IPS-18a (cell line): ENCODE data around the gene DSG4.

Source experiments
- H3K27ac ChIP-seq: one replicate; pipeline ENCODE4 v1.5.1; 2013; ENCODE audit warnings: low read length
- H3K27me3 ChIP-seq: one replicate; pipeline ENCODE4 v1.6.1; 2013; ENCODE audit warnings: mild to moderate bottlenecking, low read length; ENCODE audit not compliant: control insufficient read depth, insufficient read depth
- H3K36me3 ChIP-seq: one replicate; pipeline ENCODE4 v1.6.1; 2013; ENCODE audit warnings: low read depth, low read length; ENCODE audit not compliant: control insufficient read depth
- H3K4me1 ChIP-seq: one replicate; pipeline ENCODE4 v1.6.1; 2013; ENCODE audit warnings: low read depth, low read length; ENCODE audit not compliant: control insufficient read depth
- H3K4me3 ChIP-seq: one replicate; pipeline ENCODE4 v1.5.1; 2013; ENCODE audit warnings: low read length
- H3K9ac ChIP-seq: one replicate; pipeline ENCODE4 v1.6.1; 2013; ENCODE audit warnings: mild to moderate bottlenecking, low read length, moderate library complexity
- H3K9me3 ChIP-seq: one replicate; pipeline ENCODE4 v1.6.1; 2013; ENCODE audit warnings: low read depth, low read length; ENCODE audit not compliant: control insufficient read depth

The DSG4 gene

DNA sequence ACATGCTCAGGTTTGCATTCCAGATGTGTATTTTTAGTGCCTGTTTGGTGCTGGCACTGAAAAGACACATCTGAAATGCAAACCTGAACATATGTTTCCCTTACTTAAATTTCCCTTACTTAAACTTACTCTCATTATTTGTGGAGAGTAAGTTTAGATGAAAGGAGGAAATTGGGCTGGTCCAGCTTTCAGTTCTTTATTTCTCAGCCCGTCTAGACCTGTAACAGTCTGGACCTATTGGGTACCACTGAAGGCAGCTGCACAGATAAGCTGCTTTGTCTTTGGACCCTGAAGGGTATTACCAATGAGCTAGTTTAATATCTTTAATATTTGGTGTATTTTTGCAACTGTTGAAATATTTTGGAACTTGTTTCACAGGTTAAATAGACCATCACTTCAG is 54.0 kb downstream of the DSG4 start:
- no peak overlapping the region for H3K4me3 ChIP-seq
- H3K9me3 ChIP-seq: no peaks in the 10 kb centered on the region
- H3K27me3 ChIP-seq: no peaks in the 10 kb centered on the region
- H3K9ac ChIP-seq: no peak overlapping the region
- no peak overlapping the region for H3K27ac ChIP-seq
- H3K4me1 ChIP-seq: no peaks in the 10 kb centered on the region
- no peaks in the 10 kb centered on the region for H3K36me3 ChIP-seq

DNA sequence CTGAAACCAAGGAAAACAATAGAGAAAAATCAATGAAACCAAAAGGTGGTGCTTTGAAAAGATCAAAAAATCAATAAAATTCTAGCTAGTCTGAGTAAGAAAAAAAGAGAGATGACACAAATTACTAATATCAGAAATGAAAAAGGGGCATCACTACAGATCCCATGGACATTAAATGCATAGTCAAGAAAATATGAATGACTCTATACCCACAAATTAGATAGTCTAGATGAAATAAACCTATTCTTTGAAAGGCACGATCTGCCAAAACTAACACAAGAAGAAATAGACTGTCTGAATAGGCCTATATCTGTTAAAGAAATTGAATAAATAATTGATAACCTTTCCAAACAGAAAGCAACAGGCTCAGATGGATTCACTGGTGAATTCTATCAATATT is 55.7 kb downstream of the DSG4 start:
- Histone ChIP-seq H3K27ac (no peak overlapping the region), H3K36me3 (no peaks in the 10 kb centered on the region), H3K9ac (no peak overlapping the region), H3K27me3 (no peaks in the 10 kb centered on the region), H3K4me1 (no peaks in the 10 kb centered on the region), H3K9me3 (no peaks in the 10 kb centered on the region), H3K4me3 (no peak overlapping the region)

DNA sequence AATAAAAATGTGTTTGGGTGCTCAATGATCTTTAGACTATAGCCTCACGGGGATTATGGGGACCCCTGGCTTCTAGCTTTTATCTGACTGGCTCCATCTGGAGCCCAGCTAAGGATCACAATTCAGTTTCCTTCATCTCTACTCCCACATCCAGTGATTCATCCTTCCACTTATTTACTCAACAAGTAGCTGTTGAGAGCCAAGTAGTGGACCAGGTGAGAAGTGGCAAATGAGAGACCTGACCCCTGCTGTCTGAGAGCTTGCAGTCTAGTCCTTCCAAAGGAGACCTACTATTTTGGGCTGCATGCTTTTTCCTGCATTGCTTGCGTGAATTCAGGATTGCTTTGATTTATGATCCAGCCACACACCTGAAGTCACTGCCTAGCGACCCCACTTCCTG is 60.2 kb downstream of the DSG4 start:
- Histone ChIP-seq H3K4me3 (no peak overlapping the region), H3K27ac (no peak overlapping the region), H3K9me3 (no peaks in the 10 kb centered on the region), H3K4me1 (no peaks in the 10 kb centered on the region), H3K36me3 (no peaks in the 10 kb centered on the region), H3K9ac (no peak overlapping the region), H3K27me3 (no peaks in the 10 kb centered on the region)

DNA sequence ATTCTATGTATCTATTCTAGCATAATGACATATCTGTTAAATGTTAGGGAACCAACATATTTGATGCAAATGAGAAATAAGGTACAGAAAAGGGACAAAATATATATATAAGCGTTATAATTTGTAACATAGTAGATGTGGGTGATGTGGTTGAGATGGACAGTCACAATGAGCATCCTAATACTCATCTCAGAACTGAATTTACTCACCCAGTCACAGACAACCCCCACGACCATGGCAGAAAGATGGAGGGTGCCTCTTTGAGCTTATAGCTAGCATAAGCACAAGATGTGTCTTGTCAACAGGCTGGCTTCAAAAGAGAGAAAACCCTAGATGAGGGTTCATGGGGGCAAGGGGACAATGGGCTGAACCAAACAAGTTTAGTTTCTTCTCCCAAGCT is 61.8 kb downstream of the DSG4 start:
- H3K27ac ChIP-seq: no peak overlapping the region
- no peak overlapping the region for H3K4me3 ChIP-seq
- no peaks in the 10 kb centered on the region for H3K27me3 ChIP-seq
- H3K9me3 ChIP-seq: no peaks in the 10 kb centered on the region
- H3K36me3 ChIP-seq: no peaks in the 10 kb centered on the region
- no peak overlapping the region for H3K9ac ChIP-seq
- H3K4me1 ChIP-seq: no peaks in the 10 kb centered on the region

DNA sequence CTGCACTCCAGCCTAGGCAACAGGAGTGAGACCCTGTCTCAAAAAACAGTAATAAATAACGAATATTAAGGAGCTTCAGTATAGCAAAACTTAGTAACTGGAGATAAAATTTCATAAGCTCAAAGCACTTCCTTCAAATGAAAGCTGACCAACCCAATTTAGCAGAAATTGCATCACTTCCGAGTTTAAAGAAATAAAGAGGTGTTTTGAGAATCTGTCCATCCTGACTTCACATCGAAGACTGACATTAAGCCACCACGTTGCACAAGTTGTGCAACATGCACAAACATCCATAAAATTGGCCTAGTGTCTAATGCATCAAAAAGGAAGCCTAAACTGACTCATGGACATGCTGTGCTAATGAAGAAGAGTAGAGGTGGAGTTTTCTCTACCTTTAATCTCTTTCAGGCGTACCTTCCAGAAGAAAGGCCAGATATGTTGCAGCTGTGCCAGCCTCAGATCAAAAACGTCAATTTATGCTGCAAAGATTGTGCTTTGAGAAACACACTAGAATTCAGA is 63.3 kb downstream of the DSG4 start:
- no peaks in the 10 kb centered on the region for H3K9me3 ChIP-seq
- no peaks in the 10 kb centered on the region for H3K36me3 ChIP-seq

DNA sequence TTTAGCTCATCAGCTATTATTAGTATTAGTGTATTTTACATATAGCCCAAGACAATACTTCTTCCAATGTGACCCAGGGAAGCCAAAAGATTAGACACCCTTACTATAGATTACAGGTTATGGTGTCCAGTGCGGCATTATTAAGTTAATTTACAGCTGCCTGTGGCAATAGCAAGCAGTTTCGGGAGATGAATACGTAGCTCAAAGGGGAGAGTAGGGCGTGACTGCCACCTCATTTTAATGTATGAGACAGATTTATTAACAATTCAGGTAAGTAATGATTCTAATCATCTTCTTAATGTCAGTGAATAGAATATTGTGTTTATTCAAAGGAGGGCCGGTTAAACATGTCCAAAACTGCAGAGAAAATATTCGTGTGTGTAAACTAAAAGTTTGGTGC is 64.2 kb downstream of the DSG4 start:
- Histone ChIP-seq H3K9ac (no peak overlapping the region), H3K4me3 (no peak overlapping the region), H3K4me1 (no peaks in the 10 kb centered on the region), H3K27ac (no peak overlapping the region), H3K9me3 (no peaks in the 10 kb centered on the region), H3K27me3 (no peaks in the 10 kb centered on the region), H3K36me3 (no peaks in the 10 kb centered on the region)

More for the DNA sequence above, 63.3 kb downstream of the DSG4 start:
- Histone ChIP-seq H3K4me3 (no peak overlapping the region), H3K9ac (no peak overlapping the region), H3K27me3 (no peaks in the 10 kb centered on the region), H3K4me1 (no peaks in the 10 kb centered on the region), H3K27ac (no peak overlapping the region)

DNA sequence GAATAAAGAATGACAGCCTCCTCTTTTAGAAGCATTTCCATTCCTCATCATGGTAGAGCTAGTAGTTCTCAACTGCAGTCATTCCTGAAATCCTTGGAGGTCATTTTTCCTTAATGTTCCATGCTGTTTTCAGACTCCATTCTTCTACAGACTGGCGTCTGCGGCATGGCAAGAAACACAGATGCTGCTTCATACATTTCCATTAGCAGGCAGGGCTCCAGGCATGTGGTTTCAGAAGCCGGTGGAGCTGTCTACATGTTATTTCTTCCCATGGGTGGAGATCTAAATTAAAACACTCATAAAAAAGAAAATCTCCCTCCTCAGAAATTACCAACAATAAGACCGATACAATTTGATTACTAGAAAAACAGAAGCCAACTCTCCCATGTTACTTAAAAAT is 64.9 kb downstream of the DSG4 start:
- Histone ChIP-seq H3K27me3 (no peaks in the 10 kb centered on the region), H3K36me3 (no peaks in the 10 kb centered on the region), H3K9ac (no peak overlapping the region), H3K4me1 (no peaks in the 10 kb centered on the region), H3K4me3 (no peak overlapping the region), H3K27ac (no peak overlapping the region), H3K9me3 (no peaks in the 10 kb centered on the region)

DNA sequence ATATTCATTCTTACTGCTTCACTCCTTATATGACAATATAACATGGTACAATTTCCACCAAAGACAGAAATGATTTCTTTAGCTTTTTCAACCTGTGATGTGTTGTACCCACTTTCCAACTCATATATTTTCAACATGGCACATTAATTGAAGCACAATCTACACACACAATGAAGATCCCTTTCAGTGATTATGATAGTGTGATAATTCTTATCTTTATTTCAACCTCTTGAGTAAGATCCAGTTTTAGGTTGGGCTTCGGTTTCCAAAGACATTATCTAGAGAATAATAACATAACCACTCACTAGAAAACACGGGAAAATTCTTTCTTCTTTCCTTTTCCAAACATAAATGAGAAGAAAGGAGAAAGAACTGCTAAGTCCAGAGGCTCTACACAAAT is 67.6 kb downstream of the DSG4 start:
- H3K27me3 ChIP-seq: no peaks in the 10 kb centered on the region
- H3K9ac ChIP-seq: no peak overlapping the region
- H3K4me3 ChIP-seq: no peak overlapping the region
- H3K9me3 ChIP-seq: no peaks in the 10 kb centered on the region
- H3K36me3 ChIP-seq: no peaks in the 10 kb centered on the region
- H3K27ac ChIP-seq: no peak overlapping the region
- no peaks in the 10 kb centered on the region for H3K4me1 ChIP-seq

DNA sequence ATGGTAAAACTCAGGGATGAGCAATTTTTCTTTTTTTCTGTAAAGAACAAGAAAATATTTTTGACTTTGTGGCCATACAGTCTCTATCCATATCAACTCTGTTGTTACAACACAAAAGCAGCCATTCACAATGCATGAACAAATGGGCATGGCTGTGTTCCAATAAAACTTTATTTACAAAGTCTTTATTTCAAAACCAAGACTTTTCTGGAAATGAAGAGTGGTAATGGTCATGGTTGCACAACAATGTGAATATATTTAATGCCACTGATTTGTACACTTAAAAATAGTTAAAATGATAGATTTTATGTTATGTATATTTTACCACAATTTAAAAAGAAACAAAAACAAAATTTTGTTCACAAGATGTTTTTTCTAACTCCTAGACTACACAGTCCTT is 69.3 kb downstream of the DSG4 start:
- Histone ChIP-seq H3K27me3 (no peaks in the 10 kb centered on the region), H3K27ac (no peak overlapping the region), H3K36me3 (no peaks in the 10 kb centered on the region), H3K4me3 (no peak overlapping the region), H3K4me1 (no peaks in the 10 kb centered on the region), H3K9ac (no peak overlapping the region), H3K9me3 (no peaks in the 10 kb centered on the region)

DNA sequence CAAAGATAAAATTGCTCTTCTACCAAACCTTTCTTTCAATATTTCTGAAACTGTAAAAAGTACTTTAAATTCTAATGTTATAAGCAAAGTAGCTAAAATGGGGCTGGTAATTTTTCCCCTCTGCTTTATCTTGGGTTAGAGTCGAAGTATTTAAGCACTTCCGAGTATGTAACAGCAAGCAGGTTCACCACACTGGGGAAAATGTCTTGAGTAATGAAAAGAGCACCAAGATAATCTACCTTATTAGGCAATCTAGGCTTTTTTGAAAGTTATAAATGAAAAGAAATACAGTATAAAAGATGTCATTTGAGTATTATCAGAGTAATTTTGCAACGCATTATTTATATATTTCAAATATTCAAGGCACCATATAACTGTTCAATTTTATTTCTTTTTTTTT is 70.3 kb downstream of the DSG4 start:
- H3K9ac ChIP-seq: no peak overlapping the region
- no peaks in the 10 kb centered on the region for H3K4me1 ChIP-seq
- no peaks in the 10 kb centered on the region for H3K9me3 ChIP-seq
- no peak overlapping the region for H3K27ac ChIP-seq
- H3K36me3 ChIP-seq: no peaks in the 10 kb centered on the region
- H3K27me3 ChIP-seq: no peaks in the 10 kb centered on the region
- no peak overlapping the region for H3K4me3 ChIP-seq

DNA sequence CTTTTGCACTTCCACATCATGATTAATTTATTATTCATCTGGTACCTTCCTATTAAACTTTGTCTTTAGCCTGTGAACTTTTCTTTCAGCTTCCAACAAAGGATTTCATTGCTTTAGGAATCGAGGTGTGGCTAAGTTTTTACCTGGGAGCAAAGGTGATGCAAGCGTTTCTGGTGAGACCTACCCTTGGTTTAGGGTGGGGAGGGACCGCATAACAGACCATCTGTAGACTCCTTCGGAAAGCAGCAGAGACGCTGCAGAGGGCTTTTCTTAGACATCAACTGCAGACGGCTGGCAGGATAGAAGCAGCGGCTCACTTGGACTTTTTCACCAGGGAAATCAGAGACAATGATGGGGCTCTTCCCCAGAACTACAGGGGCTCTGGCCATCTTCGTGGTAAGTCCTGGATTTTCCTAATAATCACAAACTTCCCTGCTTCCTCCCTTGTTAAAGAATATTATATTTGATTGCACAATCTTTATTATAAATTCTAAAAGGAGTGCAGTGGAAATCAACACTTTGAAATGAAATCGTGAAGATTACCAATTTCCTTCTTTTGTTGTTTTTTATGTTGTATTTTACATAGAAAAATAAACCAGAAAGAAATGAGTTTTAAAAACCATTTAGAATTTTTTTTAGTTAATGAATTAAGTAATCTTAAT is 71.1 kb downstream of the DSG4 start, which contains the start of gene DSG3:
DSG3 (plus strand) TSS at position 212 of the 662 bp plus-strand sequence; CDS start at position 349, 137 bp downstream.
- Histone ChIP-seq H3K27ac (no peak within 1 kb of the TSS), H3K36me3 (no peaks in the 10 kb centered on the region), H3K4me1 (no peaks in the 10 kb centered on the region), H3K9ac (no peak within 1 kb of the TSS), H3K4me3 (no peak within 1 kb of the TSS), H3K9me3 (no peaks in the 10 kb centered on the region), H3K27me3 (no peaks in the 10 kb centered on the region)

DNA sequence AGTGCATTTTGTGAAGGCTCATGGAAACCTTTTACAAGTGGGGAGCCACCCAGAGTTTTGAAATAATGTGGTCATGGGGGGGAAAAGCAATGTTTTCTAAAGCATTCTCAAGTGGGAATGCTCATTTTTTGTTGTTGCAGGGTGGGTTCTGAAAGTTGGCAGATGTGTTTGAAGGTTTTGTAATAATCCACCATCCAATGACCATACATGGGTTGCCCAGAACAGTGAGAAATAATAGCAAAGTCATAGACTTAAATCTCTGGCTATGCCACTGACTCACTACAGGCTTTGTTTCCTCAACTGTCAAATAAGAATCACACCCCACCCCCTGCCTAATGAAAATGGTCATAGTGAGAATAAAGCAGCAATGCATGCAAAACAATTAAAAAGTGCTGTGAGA is 73.8 kb downstream of the DSG4 start:
- H3K4me3 ChIP-seq: no peak overlapping the region
- no peaks in the 10 kb centered on the region for H3K4me1 ChIP-seq
- no peaks in the 10 kb centered on the region for H3K36me3 ChIP-seq
- H3K27ac ChIP-seq: no peak overlapping the region
- no peak overlapping the region for H3K9ac ChIP-seq
- H3K9me3 ChIP-seq: no peaks in the 10 kb centered on the region
- no peaks in the 10 kb centered on the region for H3K27me3 ChIP-seq
